Neural crest cell (in vitro differentiated cells): ENCODE data around the gene NPIPB6. TPM values are rescaled to one million over a fixed set of nuclear protein-coding genes. Genes with fewer than 3 reads are reported as not detected.
"Not testable (repeated sequence)": the region's sequence is repeated elsewhere in the genome, so short reads cannot be mapped to it uniquely, and the experiment has no call there.

Experiments
- DNase-seq: peaks from one replicate; pipeline ENCODE4 v3.0.0; 2021; ENCODE audit warnings: low read depth, mixed read lengths, low spot score
- H3K27ac Mint-ChIP-seq: one replicate; pipeline ENCODE4 v1.8.0; 2021; ENCODE audit warnings: mild to moderate bottlenecking, mixed read lengths; ENCODE audit not compliant: unreplicated experiment
- H3K27me3 Mint-ChIP-seq: 2 replicates; pipeline ENCODE4 v1.8.0; 2021; ENCODE audit warnings: low read depth, mild to moderate bottlenecking, mixed read lengths
- H3K36me3 Mint-ChIP-seq: 2 replicates; pipeline ENCODE4 v1.8.0; 2021; ENCODE audit warnings: low read depth, mild to moderate bottlenecking, mixed read lengths
- H3K4me1 Mint-ChIP-seq: 2 replicates; pipeline ENCODE4 v1.8.0; 2021; ENCODE audit warnings: mixed read lengths
- H3K4me3 Mint-ChIP-seq: one replicate; pipeline ENCODE4 v1.8.0; 2021; ENCODE audit warnings: mild to moderate bottlenecking, mixed read lengths
- H3K9me3 Mint-ChIP-seq: 2 replicates; pipeline ENCODE4 v1.8.0; 2021; ENCODE audit warnings: mixed read lengths
- CTCF ChIP-seq: fragments of 200-600 bp; sonication (generic); conservative IDR thresholded peaks from 2 replicates; pipeline ENCODE4 v1.5.0; 2021; ENCODE audit warnings: antibody characterized with exemption, mild to moderate bottlenecking
- total RNA-seq: library from RNA; stranded (reverse); gene quantifications from 2 replicates; pipeline ENCODE4 v1.2.1, GENCODE V29; 2021

NPIPB6 gene
- total RNA-seq, 1 donor from 2014 or later = 3.2 TPM

GRCh38 chr16:28364268-28365173 lies 1.2 kb upstream of the NPIPB6 start:
- H3K36me3 Mint-ChIP-seq, H3K27me3 Mint-ChIP-seq, H3K27ac Mint-ChIP-seq, H3K9me3 Mint-ChIP-seq, H3K4me1 Mint-ChIP-seq, H3K4me3 Mint-ChIP-seq, DNase-seq: not testable (repeated sequence)
- peak; percentile 32 for TF ChIP-seq CTCF

GRCh38 chr16:28362600-28362999 lies 708 bp downstream of the NPIPB6 start:
- H3K36me3 Mint-ChIP-seq, H3K4me1 Mint-ChIP-seq, H3K4me3 Mint-ChIP-seq, H3K27me3 Mint-ChIP-seq, H3K27ac Mint-ChIP-seq, H3K9me3 Mint-ChIP-seq, DNase-seq: not testable (repeated sequence)

- H3K9me3 Mint-ChIP-seq, H3K4me3 Mint-ChIP-seq, H3K36me3 Mint-ChIP-seq, H3K4me1 Mint-ChIP-seq, H3K27me3 Mint-ChIP-seq, DNase-seq, H3K27ac Mint-ChIP-seq: not testable (repeated sequence)
Observed at GRCh38 chr16:28338230-28338629, 25.1 kb downstream of the NPIPB6 start.

GRCh38 chr16:28336940-28337710 lies 26.2 kb downstream of the NPIPB6 start:
- DNase-seq, H3K36me3 Mint-ChIP-seq, H3K9me3 Mint-ChIP-seq, H3K27ac Mint-ChIP-seq, H3K4me3 Mint-ChIP-seq, H3K27me3 Mint-ChIP-seq, H3K4me1 Mint-ChIP-seq: not testable (repeated sequence)

- H3K36me3 Mint-ChIP-seq, DNase-seq, H3K27me3 Mint-ChIP-seq, H3K27ac Mint-ChIP-seq, H3K4me1 Mint-ChIP-seq, H3K4me3 Mint-ChIP-seq, H3K9me3 Mint-ChIP-seq: not testable (repeated sequence)
Observed at GRCh38 chr16:28335678-28336077, 27.6 kb downstream of the NPIPB6 start.

- H3K4me1 Mint-ChIP-seq, H3K9me3 Mint-ChIP-seq, H3K36me3 Mint-ChIP-seq, H3K27me3 Mint-ChIP-seq, H3K4me3 Mint-ChIP-seq, H3K27ac Mint-ChIP-seq, DNase-seq: not testable (repeated sequence)
Observed at GRCh38 chr16:28332632-28333031, 30.7 kb downstream of the NPIPB6 start.

GRCh38 chr16:28330981-28331380 lies 32.3 kb downstream of the NPIPB6 start:
- H3K36me3 Mint-ChIP-seq, H3K4me1 Mint-ChIP-seq, DNase-seq, H3K27me3 Mint-ChIP-seq, H3K9me3 Mint-ChIP-seq, H3K4me3 Mint-ChIP-seq, H3K27ac Mint-ChIP-seq: not testable (repeated sequence)

GRCh38 chr16:28330232-28330631 lies 33.1 kb downstream of the NPIPB6 start:
- H3K4me3 Mint-ChIP-seq, H3K36me3 Mint-ChIP-seq, H3K27ac Mint-ChIP-seq, H3K9me3 Mint-ChIP-seq, H3K27me3 Mint-ChIP-seq, H3K4me1 Mint-ChIP-seq: not testable (repeated sequence)
- DNase-seq = peak; percentile 52
